GM12873 (cell line): ENCODE results near the gene ERGIC2.

Source experiments
- TF ChIP-seq, protein P1 (sequence below): IDR thresholded peaks from 2 replicates; pipeline ENCODE4 v1.5.1; 2012; ENCODE audit warnings: low read depth, mild to moderate bottlenecking, moderate library complexity, low read length, control low read depth; ENCODE audit not compliant: insufficient read depth; ENCODE audit errors: missing control alignments

ERGIC2 gene, protein sequence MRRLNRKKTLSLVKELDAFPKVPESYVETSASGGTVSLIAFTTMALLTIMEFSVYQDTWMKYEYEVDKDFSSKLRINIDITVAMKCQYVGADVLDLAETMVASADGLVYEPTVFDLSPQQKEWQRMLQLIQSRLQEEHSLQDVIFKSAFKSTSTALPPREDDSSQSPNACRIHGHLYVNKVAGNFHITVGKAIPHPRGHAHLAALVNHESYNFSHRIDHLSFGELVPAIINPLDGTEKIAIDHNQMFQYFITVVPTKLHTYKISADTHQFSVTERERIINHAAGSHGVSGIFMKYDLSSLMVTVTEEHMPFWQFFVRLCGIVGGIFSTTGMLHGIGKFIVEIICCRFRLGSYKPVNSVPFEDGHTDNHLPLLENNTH

DNA sequence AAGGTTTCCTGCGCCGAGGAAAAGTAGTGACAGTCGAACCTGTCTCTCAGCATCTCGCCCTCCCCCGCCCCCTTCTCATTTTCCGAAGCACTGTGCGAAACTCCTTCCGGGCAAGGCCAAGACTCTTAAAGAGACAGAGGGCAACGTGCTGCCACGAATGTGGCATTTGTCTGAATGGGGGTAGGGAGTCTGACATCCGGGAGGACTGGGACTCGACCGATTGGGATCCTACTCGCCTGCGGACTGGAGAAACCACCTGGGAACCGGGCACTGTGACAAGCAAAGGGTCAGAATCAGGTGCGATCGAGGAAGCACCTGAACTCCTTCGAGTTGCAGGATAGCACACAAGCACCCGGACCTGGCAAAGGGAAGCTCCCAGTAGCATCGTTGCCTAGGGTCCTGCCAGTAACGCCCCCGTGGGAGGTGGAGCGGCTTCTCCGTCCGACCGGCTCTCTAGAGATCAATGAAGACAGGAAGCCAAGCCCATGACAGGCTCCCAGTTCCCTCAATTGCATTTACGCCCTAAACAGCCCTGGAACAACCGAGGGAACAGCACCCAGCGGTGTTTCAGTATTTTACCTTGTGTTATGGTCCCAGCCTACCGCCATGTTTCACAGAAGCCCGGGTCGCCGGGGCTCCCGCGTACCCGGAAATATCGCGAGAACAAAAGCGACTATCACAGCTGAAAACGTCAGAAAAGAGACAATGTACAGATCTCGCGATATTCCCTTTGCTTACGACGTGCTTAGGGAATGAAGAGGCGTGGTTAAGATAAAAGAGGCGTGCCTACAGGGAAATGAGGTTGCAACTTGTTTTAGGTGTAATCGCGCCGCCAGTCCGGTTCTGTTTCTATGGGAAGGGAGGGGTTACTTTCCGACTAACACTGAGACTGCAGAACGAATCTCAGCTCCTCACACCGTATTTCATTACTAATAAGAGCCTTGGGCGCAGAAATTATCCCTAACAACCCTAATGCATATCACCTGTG lies at the start of gene ERGIC2:
TSS of gene ERGIC2 (minus strand) at position 637 of the 988 bp plus-strand sequence. CDS start 9,539 bp downstream, outside the sequence.
- TF ChIP-seq, protein P1, sequence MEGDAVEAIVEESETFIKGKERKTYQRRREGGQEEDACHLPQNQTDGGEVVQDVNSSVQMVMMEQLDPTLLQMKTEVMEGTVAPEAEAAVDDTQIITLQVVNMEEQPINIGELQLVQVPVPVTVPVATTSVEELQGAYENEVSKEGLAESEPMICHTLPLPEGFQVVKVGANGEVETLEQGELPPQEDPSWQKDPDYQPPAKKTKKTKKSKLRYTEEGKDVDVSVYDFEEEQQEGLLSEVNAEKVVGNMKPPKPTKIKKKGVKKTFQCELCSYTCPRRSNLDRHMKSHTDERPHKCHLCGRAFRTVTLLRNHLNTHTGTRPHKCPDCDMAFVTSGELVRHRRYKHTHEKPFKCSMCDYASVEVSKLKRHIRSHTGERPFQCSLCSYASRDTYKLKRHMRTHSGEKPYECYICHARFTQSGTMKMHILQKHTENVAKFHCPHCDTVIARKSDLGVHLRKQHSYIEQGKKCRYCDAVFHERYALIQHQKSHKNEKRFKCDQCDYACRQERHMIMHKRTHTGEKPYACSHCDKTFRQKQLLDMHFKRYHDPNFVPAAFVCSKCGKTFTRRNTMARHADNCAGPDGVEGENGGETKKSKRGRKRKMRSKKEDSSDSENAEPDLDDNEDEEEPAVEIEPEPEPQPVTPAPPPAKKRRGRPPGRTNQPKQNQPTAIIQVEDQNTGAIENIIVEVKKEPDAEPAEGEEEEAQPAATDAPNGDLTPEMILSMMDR = no peak

DNA sequence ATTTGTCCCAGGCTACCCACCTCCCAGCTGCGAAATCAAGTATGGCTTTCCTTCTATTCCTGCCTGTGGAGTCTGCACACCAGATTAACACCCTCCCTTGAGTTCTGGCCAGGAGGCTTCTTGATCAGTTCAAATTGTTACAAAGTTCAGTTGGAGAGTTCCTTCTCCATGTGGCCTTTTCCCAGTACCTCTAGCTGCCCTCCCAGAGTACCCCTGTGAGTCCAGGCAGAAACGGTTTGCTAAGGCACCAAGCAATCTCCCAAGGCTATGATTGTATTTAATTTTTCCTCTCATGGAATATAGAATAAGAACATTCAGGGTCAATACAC lies 49.7 kb upstream of the ERGIC2 start:
- TF ChIP-seq, protein P1 = no peak

DNA sequence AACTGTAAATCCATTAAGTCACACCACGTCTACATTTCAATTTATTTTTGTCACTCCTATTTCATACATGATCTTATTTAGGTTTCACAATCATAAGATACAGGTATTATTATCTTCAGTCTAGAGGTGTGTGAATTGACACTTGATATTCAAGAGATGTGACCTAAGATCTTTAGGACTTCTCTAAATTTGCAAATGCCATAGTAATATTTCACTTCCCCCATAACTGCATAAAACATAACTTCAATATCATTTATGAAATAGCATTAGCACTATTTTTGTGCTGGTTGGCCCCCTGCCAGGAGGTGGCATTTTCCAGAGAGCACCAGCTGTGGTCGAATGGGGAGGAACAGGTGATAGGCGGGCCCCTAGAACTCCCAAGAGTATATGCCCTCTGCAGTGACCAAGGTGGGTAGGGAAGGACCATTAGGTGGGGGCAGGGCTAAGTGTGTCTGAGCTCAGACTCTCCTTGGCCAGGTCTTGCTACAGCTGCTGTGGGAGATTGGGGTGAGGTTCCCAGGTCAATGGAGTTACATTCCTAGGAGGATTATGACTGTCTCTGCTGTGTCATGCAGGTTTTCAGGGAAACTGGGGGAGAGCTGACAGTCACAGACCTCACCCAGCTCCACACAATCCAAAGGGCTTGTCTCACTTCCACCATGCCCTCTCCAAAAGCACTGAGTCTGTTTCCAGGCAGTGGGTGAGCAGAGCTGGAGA lies 49.2 kb upstream of the ERGIC2 start:
- TF ChIP-seq, protein P1 = no peak

DNA sequence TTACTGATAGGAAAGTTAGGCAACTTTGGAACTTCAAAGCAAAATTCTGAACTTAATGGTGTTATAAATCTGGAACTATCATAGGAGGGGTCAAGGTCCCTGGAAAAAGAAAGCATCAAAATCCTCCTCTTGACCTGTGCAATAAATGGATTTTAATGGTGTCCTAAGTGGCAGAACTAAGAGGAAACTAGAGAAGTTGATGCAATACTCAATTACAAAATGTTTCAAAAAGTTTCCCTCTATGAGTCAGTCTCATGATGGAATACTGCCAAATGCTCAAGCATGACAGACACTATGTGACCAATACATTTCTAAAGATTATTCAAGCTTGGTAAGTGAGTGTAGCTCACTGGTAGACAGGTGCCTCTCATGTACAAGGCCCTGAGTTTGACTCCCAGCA lies 47.7 kb upstream of the ERGIC2 start:
- TF ChIP-seq, protein P1 = no peak

DNA sequence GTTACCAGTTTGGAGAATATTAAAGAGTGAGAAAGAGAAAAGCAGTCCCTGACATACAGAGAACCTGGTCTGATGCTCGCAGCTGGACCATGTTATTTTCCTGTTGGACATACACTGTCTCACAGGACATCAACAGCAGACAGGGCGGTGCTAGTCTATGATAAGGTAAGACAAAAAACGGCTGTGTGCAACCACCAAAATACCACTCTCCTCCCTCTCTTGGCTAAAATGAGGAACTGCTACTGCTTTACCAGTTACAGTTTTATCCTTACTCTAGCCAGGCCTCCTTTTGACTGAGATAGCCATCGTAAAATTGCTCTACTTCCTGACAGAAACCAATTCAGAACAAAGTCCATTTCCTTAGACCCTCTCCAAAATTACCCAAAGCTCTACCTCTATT lies 47.0 kb upstream of the ERGIC2 start:
- TF ChIP-seq, protein P1 = peak; percentile 68

DNA sequence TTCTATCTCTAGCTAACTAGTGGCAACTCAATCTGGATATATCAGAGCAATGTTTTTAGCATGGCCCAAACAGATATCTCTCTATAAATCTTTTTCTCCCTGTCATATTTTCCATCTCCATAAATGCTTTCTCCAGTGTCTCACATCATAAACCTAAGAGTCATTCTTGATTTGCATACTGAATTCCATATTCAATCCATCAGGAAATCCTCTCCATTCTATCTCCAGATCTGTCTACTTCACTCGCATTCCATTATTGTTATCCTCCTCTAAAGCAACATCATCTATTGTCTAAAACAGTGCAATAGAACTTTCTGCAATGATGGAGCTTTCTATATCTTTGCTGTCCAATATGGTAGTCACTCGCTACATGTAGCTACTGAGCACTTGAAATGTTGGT lies 45.5 kb upstream of the ERGIC2 start:
- TF ChIP-seq, protein P1 = no peak

DNA sequence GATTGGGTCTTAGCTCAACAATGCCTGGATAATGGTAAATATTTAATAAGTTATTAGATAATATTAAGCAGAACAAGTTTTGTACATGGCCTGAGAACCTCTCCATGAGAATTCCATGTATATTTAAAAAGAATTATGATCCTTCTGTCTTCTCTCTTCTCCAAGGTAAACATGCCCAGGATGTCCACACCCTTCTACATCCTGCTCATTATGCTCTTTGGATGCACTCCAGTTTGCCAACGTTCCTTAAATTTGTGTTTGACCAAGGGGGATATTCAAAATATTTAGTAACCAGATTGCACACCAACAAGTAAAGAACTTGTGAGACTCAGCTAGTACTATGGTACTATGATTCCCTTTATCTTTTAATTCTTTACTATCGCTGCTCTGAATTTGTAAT lies 44.8 kb upstream of the ERGIC2 start:
- TF ChIP-seq, protein P1 = no peak
